Measurements from ENCODE around the gene G6PC3.

- TF ChIP-seq CTCF (IDR thresholded peaks at IDR 0.05; ENCODE audit: low read depth, low read length, missing input control) (no peak), REST (IDR thresholded peaks at IDR 0.05) (no peak), MAX (IDR thresholded peaks at IDR 0.05) (no peak), RXRA (IDR thresholded peaks at IDR 0.05) (no peak), RAD21 (IDR thresholded peaks at IDR 0.05) (no peak), JUND (IDR thresholded peaks at IDR 0.05) (no peak), HNF4A (conservative IDR thresholded peaks at IDR 0.05) (no peak), YY1 (IDR thresholded peaks at IDR 0.05) (no peak), NR2F2 (IDR thresholded peaks at IDR 0.05) (no peak), SP1 (IDR thresholded peaks at IDR 0.05) (no peak), FOXA1 (IDR thresholded peaks at IDR 0.05) (no peak)
Measured at GRCh38 chr17:44109312-44109630, 38.7 kb downstream of the G6PC3 start.

All from liver (tissue), 3 donors.